Measurements from ENCODE around the gene ABI3. TPM values are rescaled to one million over a fixed set of nuclear protein-coding genes. Genes with fewer than 3 reads are reported as not detected.

ABI3 gene
- total RNA-seq, 4 donors from 2014 or later: 2.3 to 6.7 (median 3.0) TPM

GRCh38 chr17:49195751-49196150 is 14.8 kb upstream of the ABI3 start:
- Histone ChIP-seq H3K36me3 (no peaks in the 10 kb centered on the region), H3K4me3 (no peak overlapping the region), H3K27me3 (no peaks in the 10 kb centered on the region), H3K9me3 (no peaks in the 10 kb centered on the region), H3K4me1 (peaks cover 14% of the 10 kb centered on the region), H3K27ac (no peak overlapping the region)
- TF ChIP-seq EP300 (IDR thresholded peaks at IDR 0.05) (no peak), POLR2AphosphoS5 (IDR thresholded peaks at IDR 0.05) (no peak), POLR2A (IDR thresholded peaks at IDR 0.05) (no peak), CTCF (IDR thresholded peaks at IDR 0.05) (no peak)
- 62% methylated on average over 4 of the region's 4 CpGs for WGBS
- no peak for DNase-seq (ENCODE audit: low spot score in 2 of 2)

GRCh38 chr17:49196520-49196919 is 14.0 kb upstream of the ABI3 start:
- Histone ChIP-seq H3K27me3 (no peaks in the 10 kb centered on the region), H3K4me3 (no peak overlapping the region), H3K36me3 (no peaks in the 10 kb centered on the region), H3K4me1 (peaks cover 10% of the 10 kb centered on the region), H3K27ac (no peak overlapping the region), H3K9me3 (no peaks in the 10 kb centered on the region)
- TF ChIP-seq POLR2AphosphoS5 (IDR thresholded peaks at IDR 0.05): no peak
- no peak for TF ChIP-seq CTCF (IDR thresholded peaks at IDR 0.05)
- TF ChIP-seq POLR2A (IDR thresholded peaks at IDR 0.05): no peak
- TF ChIP-seq EP300 (IDR thresholded peaks at IDR 0.05): no peak
- DNase-seq (ENCODE audit: low spot score in 2 of 2): peak in 1 of 2 donors; percentile 2
- WGBS: 82% methylated on average over 3 of the region's 3 CpGs

- TF ChIP-seq POLR2AphosphoS5 (IDR thresholded peaks at IDR 0.05) (no peak), POLR2A (IDR thresholded peaks at IDR 0.05) (no peak), CTCF (IDR thresholded peaks at IDR 0.05) (no peak), EP300 (IDR thresholded peaks at IDR 0.05) (no peak)
- 31% methylated on average over 5 of the region's 5 CpGs for WGBS
- no peaks in the 10 kb centered on the region for H3K27me3 ChIP-seq
These were observed 13.0 kb upstream of the ABI3 start for GRCh38 chr17:49197346-49197998.

GRCh38 chr17:49198211-49198610 is 12.3 kb upstream of the ABI3 start:
- Histone ChIP-seq H3K4me1 (peaks cover 8% of the 10 kb centered on the region), H3K4me3 (no peak overlapping the region), H3K27ac (no peak overlapping the region), H3K9me3 (no peaks in the 10 kb centered on the region), H3K27me3 (no peaks in the 10 kb centered on the region), H3K36me3 (no peaks in the 10 kb centered on the region)
- TF ChIP-seq POLR2A (IDR thresholded peaks at IDR 0.05) (no peak), CTCF (IDR thresholded peaks at IDR 0.05) (no peak), EP300 (IDR thresholded peaks at IDR 0.05) (no peak), POLR2AphosphoS5 (IDR thresholded peaks at IDR 0.05) (no peak)
- WGBS: 91% methylated on average over 2 of the region's 2 CpGs
- peak in 1 of 2 donors; percentile 2 for DNase-seq (ENCODE audit: low spot score in 2 of 2)

More at GRCh38 chr17:49197346-49197998, 13.0 kb upstream of the ABI3 start:
- H3K9me3 ChIP-seq: no peaks in the 10 kb centered on the region
- H3K27ac ChIP-seq: no peak overlapping the region
- H3K4me3 ChIP-seq: no peak overlapping the region
- H3K36me3 ChIP-seq: no peaks in the 10 kb centered on the region
- H3K4me1 ChIP-seq: peaks cover 8% of the 10 kb centered on the region
- DNase-seq (ENCODE audit: low spot score in 2 of 2): peak in 1 of 2 donors; percentile 2

- Histone ChIP-seq H3K9me3 (no peaks in the 10 kb centered on the region), H3K4me3 (no peak overlapping the region), H3K27ac (no peak overlapping the region), H3K4me1 (no peaks in the 10 kb centered on the region), H3K27me3 (peaks cover 6% of the 10 kb centered on the region), H3K36me3 (no peaks in the 10 kb centered on the region)
- WGBS: 88% methylated on average over 13 of the region's 13 CpGs
- no peak for TF ChIP-seq POLR2AphosphoS5 (IDR thresholded peaks at IDR 0.05)
- TF ChIP-seq POLR2A (IDR thresholded peaks at IDR 0.05): no peak
- no peak for TF ChIP-seq EP300 (IDR thresholded peaks at IDR 0.05)
- TF ChIP-seq CTCF (IDR thresholded peaks at IDR 0.05): no peak
- DNase-seq (ENCODE audit: low spot score in 2 of 2): no peak
These were observed 10.0 kb upstream of the ABI3 start for GRCh38 chr17:49200423-49201083.
